CD4-positive, alpha-beta T cell treated with Interleukin-17A for 4 hours (primary cell): ENCODE data around the gene SEMA3E.

Experiments
- DNase-seq: peaks from one replicate; pipeline ENCODE4 v3.0.0-alpha.2; 2020; ENCODE audit warnings: mixed read lengths

Gene SEMA3E

DNA sequence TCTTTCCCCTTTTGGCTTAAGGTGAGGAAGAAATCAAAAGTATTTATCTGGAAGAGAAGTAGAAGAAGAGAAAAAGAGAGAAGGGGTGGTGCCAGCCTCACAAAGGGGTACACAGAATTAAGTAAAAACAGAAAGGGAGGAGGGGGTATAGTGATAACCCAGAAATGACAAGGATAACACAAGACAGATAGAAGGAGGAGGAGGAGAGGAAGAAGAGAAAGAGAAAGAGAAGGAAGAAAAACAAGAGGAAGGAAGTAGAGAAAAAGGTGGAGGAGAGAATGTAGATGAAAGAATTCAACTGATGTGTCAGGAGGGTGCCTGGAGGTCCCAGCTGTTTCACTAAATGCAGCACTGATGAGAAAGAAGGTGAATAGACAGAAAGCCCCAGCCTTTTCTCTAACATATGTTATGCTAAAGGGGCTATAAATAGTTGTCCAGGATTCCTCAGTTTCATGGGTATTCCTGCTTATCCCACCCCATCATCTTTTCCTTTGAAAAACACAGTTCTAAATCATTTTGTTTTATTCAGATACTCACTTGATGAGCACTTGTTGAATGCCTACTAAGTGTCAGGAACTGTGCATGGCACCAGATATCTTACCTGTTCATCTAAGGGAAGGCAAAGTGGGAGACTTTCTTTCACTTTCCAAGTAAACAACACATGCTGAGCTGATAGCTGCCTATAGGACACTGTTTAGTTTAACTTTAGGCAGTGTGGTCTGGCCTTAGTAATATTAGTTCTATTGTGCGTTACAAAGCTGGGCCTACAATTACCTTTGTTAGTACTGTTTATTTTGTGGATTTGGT, 8.0 kb downstream of the SEMA3E start:
- DNase-seq = no peak

DNA sequence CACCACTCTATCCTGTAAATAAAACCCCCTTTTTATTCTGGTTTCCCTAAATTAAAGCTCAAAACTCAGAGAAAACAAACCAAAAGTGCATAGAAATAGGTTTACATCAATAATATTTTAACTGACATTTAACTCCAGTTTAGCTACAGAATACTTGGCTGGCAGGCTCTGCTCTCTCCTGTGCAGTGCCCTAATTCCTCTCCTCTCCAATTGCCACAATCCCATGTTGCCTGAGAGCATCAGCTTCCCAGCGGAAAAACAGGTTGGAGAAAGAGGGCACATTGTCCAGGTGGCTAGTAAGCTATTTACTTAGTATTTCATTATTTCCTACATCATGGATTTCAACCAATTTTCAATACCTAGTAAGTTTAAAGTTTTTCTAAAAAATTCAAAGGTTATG, 8.7 kb downstream of the SEMA3E start:
- DNase-seq = no peak

DNA sequence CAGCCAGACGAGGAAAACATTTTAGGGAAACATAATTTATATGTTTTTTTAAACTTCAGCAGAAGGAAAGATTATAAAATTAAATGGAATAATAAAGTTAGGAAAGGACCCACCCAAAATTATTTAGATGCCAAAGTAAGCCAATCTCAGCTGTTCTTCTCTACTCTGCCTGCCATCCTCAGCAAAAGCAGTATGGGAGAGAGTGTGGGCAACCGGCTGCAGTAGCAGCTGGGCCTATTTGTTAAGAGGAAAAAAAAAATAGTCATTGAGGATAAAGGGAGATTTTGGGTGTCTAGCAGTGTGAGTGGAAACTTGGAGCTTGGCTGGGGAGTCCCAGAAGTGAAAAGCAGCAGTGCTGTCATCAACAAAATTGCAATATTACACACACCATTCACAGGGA, 15.4 kb downstream of the SEMA3E start:
- DNase-seq = no peak

GRCh38 chr7:83629117-83629880, 19.6 kb downstream of the SEMA3E start:
- no peak for DNase-seq

- no peak for DNase-seq
Measured at GRCh38 chr7:83617858-83618257, 31.1 kb downstream of the SEMA3E start.

GRCh38 chr7:83614112-83614511, 34.8 kb downstream of the SEMA3E start:
- DNase-seq = no peak

DNA sequence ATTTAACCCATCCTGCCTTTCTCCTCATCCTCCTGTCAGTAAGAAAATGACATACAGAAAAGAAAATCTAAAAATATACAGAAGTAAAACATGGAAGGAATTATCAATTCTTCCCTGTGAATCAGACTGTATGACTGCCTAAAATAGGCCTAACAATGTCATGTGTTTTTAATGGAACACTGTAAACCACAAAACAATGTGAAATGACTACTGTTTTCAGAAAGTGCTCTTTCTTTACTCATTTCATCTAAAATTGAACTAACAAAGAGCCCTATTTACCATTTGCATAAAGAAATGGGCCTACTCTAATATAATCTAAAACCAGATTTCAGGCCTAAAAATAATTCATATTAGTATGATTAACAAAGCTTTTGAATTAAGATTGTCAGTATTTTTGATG, 35.7 kb downstream of the SEMA3E start:
- no peak for DNase-seq

DNA sequence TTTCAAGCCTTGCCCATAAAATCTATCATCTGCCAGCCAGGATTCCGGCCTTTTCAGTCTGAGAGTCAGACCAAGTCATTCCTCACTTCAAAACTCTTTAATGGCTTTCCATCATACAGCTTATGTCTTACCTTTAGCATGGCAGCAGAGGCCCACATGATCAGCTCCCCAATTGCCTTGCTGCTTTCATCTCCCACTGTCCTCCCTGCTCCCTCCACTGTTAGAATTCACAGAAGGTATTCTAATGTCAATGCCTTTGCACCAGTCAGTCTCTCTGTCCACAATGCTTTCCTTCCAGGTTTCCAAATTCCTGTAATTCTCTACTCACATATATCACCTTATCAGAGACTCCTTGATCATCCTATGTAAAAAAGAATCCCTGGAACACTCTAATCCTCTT, 37.2 kb downstream of the SEMA3E start:
- DNase-seq = no peak

- no peak for DNase-seq
Measured at GRCh38 chr7:83610649-83611304, 38.2 kb downstream of the SEMA3E start.

DNA sequence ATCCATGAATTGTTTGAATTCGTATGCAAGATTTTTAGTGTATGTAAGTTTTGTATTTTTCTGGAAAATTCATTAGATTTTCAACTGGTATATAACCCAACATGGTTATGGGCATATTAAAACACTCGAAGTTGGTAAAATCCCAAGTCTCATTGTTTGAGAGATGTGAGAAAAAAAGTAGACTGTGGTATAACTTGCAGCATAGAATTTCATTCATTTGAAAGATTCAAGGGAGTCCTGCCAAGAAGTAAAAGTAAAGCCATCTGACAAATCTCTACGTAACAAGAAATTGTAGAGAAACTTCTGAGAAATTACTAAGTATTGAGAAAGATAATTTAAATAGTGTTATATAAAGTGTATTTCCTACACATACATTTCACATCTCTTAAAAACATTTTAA, 40.2 kb downstream of the SEMA3E start:
- no peak for DNase-seq

- DNase-seq = no peak
Measured at GRCh38 chr7:83603649-83604048, 45.3 kb downstream of the SEMA3E start.

GRCh38 chr7:83599131-83599530, 49.8 kb downstream of the SEMA3E start:
- no peak for DNase-seq

DNA sequence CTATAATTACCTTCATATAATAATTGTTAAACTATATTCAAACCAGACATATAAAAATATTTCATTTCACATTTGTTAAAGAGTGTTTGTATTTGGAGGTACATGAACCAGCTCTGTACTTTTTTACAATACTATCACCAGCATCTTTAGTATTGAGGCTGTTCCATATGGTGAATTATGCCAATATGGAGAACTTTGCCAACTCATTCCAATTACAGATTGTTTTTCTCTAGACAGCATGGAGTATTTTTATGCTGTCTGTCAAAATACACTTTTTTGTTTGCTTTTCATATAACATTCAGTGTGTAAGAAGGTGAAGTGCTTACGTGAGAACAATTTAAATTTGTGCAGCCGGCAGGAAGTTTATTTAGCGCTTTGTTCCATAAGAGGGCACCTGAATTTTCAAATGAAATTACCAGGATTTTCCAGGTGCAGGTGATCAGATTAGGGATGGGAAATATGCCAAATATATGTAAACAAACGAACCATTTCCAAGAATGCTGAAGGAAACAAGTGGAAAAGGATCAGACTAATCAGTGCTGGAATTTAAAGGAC, 54.9 kb downstream of the SEMA3E start:
- no peak for DNase-seq

DNA sequence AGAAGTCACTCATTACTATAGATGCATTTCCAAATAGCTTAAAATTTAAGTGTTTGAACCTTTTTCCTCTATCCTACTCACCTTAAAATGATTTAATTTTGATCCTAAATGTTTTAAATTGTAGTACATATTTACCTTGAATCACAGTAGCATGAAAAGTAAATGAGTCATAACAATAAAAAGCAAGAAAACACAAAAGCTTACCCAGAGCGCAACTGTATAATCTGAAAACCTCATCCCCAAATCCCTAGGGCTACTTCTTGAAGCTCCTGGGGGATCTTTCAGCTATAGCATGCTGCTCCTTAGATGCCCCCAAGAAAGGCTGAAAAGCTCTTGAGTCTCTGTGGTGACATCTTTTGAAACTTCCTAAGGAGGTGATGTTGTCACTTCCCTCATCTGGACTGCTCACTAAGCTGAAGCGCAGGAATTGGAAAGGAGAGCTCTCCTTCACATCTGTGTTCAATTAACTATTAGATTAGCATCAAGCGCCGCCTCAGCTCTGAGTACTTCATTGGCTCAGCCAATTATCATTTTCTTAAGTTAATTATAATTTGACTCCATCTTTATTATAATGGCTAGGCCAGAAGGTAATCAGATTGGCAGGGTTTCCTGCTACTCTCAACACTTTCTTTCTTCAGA, 60.2 kb downstream of the SEMA3E start:
- DNase-seq = no peak

- no peak for DNase-seq
Measured at GRCh38 chr7:83586281-83586680, 62.7 kb downstream of the SEMA3E start.

DNA sequence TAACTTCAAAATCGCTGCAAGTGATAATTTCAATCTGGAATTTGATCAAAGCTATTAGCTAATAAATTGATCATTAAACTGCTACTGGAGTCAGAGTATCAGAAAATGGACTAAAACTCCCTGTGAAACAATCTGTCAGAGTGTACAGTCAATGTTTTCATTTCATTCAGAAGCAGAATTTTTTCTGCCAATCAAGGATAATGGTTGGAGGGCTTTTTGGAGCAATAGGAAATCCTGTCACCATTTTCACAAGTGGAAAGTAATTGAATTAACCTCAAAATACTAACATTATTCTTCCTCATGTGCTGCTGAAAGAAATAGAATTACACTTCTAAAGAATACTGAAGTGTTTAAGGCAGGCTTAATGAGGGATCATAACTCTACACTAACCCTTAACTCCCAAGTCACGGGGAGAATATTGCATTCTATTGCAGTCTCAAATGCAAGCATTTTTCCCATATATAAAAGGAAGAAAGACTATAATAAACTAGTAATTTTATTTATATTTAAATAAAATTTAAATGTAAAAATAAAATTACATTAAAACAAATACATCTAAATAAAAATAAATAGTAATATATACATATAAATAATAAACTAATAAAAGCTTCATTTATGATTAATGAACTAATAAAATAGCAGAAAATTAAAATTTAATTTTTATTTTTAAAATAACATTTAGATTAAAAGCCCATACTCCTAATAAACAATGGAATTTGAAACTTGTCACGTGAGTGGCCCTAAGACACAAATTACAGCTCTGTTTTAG, 67.1 kb downstream of the SEMA3E start:
- no peak for DNase-seq

DNA sequence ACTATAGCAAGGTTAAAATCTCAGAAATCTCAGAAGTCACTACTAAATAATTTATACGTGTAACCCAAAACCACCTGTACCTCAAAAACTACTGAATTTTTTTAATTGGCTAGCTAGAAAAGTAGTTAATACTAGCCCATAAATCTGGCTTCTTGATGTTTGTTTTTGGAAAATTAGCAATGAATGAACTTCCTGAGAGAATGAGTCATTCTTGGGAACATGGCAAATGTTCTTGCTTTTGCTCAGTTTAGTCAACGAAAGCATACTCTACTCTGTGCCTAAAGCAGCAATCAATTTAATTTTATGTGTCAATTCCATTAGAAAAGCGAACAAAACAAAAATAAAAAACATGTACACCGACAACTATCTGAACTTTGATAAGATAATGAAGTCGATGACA, 69.2 kb downstream of the SEMA3E start:
- no peak for DNase-seq

DNA sequence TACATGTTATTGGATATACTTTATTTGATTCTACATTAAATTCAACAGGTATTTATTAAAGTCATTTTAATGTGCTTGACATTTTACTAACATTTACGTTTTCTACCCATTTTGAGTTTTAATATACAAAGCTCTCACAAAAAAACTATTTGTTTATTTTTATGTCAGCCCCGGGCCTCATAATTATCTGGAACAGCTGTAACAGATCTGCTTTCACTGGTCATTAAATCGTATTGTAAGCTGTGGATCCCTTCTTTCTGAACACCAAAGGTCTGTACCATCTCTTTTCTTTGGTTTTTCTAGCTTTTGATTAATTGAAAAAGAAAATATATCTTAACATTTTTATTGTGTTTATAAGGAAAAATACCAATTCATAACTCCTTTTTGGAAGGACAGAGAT, 73.5 kb downstream of the SEMA3E start:
- no peak for DNase-seq

DNA sequence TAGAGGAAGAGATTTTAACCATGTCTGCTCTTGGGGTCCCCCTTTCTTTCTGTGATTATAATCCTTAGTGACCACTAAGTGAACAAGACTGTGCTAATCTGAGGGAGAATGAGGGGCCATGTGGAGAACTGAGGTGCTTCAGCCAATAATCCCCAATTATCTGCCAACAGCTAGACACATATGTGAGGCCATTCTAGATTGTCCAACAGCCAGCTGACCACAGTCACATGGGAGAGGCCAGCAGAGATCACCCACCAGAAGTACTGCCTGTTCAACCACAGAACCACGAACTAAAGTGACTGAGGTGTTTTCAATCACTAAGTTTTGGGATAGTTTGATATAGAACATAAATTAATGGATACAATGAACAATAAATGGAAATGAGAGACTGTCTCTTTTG, 74.3 kb downstream of the SEMA3E start:
- no peak for DNase-seq

GRCh38 chr7:83562960-83563359, 86.0 kb downstream of the SEMA3E start:
- DNase-seq = no peak

GRCh38 chr7:83562289-83562688, 86.7 kb downstream of the SEMA3E start:
- DNase-seq = no peak

DNA sequence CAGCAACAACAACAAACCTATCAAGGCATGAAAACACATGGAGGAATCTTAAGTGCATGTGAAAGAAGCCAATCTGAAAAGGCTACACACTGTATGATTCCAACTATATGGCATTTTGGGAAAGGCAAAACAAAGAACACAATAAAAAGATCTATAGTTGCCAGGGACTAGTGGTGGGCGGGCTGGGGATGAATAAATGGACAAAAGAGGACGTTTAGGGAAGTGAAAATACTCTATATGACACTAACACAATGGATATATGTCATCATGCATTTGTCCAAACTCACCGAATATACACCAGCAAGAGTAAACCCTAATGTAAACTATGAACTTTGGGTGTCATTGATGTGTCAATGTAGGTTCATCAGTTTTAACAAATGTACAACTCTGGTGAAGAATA, 89.1 kb downstream of the SEMA3E start:
- DNase-seq = no peak
